SH-SY5Y (cell line): ENCODE results near the gene PIGA.

ENCODE experiments used
- GATA2 ChIP-seq: IDR thresholded peaks from 2 replicates; pipeline ENCODE4 v1.6.1; 2011; ENCODE audit warnings: mild to moderate bottlenecking, low read depth, low read length
- GATA3 ChIP-seq: IDR thresholded peaks from 2 replicates; pipeline ENCODE4 v1.6.1; 2011; ENCODE audit warnings: low read depth, mild to moderate bottlenecking, low read length, moderate library complexity

- TF ChIP-seq GATA2 (no peak), GATA3 (no peak)
Measured at GRCh38 chrX:15292861-15293260, 42.5 kb downstream of the PIGA start.
